Hematopoietic multipotent progenitor cell (in vitro differentiated cells): ENCODE results near the gene ACTMAP. TPM values are rescaled to one million over a fixed set of nuclear protein-coding genes. Genes with fewer than 3 reads are reported as not detected.

Source experiments
- DNase-seq, 3 donors: peaks; one replicate each; pipeline ENCODE4 v3.0.0-alpha.2; 2011 to 2015; ENCODE audit warnings: low read depth in 2 of 3, low spot score in 2 of 3
- small RNA-seq: library from RNA; depleted of rRNA; stranded (forward); fragments of <200 nt; gene quantifications from one replicate; pipeline ENCODE3, GENCODE V24; 2012
- total RNA-seq: library from RNA; depleted of rRNA; stranded (reverse); fragments of >200 nt; gene quantifications from one replicate; pipeline ENCODE4 v1.2.3, GENCODE V29; 2012

The ACTMAP gene
- total RNA-seq, 1 donor = 3.8 TPM

DNA sequence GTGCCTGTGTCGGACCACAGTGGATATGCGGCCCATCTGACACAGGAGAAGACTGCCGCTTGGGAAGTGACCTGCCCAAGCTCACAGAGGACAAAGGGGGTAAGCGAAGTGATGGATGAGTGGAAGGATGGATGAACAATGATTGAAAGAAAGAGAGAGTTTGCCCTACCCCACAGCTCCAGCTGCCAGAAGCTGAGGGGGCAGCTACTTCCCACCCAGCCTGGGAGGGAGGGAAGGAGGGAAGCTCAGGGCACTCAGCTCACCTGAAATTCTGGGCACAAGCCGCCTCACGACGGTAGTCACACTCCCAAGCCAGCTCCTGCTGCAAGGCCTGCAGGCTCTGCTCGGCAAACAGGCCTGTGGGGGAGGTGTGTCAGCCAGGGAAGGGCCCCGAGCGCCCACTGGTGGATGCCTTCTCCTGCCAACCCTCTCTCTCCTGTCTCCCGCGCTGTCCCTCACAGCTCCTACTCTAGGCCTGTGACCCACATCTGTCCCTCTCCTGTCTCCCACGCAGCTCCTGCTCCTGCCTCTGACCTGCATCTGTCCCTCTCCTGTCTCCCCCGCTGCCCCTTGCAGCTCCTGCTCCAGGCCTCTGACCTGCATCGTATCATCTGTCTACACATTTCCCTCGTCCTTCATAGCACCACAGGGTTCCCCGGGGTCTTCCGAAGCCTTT, 47.8 kb downstream of the ACTMAP start:
- no peak for DNase-seq

DNA sequence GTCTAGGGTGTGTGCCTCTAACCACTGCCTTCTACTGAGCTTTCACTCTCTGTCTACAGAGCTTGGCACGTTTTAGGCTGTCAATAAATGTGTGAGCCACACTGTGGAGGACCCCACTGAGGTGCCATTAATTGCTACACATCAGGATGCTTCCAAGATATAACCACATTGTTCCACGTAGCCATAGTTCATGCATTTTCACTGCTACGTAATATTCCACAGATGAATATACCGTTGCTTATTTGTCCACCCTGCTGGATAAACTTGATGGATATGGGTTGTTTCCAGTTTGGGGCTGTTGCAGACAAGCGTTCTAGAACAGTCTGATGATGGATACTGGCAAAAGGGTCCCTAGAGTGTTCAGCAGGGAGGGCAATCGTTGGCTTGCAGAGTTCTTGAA, 48.5 kb downstream of the ACTMAP start:
- no peak for DNase-seq

DNA sequence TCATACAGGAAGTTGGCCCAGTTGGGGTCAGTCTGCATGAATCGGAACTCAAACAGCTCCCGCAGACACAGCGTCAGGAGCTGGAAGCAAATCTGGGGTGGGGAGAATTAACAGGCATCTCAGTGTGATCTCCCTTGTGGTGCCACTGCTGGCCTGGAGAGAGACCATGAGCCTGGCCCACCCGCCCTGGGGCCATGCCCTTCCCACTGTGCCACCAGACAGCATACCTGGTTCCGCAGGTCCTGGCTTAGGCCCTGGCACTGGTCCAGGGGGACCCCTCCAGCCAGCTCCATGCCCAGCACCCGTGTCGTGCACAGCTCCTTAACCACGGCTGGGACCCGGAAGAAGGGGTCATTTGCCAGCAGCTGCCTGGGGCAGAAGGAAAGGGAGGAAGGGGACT, 50.2 kb downstream of the ACTMAP start:
- DNase-seq = no peak

DNA sequence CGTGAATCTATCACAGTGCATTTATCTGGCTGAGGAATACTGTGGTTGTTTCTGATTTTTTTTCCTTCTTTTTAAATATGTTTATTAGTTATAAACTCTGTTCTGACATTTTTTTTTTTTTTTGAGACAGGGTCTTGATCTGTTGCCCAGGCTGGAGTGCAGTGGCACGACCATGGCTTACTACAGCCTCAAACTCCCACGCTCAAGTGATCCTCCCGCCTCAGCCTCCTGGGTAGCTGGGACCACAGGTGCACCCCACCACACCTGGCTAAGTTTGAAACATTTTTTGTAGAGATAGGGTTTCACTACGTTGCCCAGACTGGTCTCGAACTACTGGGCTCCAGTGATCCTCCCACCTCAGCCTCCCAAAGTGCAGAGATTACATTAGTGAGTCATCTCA, 53.3 kb downstream of the ACTMAP start:
- DNase-seq = no peak

DNA sequence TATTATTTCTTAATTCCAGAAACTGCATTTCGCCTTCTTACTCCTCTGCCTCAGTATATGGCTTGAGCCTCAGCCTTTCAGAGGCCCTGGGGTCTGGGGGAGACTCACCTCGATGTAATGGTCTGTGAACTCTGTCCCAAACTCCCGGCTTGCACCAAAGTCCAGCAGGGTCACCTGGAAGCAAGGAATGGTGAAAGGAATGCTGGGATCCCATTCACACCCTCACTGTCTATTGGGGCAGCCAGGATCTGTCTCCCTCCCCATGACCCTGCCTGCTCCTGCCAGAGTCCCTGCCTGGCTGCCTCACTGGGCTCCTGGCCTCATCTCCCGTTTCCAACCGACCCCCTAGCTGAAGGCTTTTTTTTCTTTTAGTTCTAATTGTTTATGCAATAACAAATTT, 54.4 kb downstream of the ACTMAP start:
- no peak for DNase-seq

DNA sequence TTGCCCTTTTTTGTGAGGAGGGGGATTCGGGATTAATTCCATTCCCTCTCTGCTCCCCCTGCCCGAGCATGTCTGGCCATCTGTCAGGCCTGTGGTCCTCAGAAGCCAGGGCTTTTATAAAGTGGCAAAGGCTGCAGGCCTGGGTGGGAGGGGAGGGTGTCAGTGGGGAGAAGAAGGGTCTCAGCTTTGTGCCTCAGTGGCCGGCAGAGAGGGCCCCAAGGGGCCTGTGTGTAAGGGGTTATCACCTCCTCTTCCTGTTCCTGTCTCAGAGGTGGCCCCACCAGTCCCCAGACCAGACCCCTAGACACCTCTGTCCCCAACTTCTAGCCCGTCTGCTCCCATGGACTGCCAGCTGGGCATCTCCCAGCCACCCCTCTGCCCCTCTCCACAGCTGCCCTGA, 56.4 kb downstream of the ACTMAP start:
- no peak for DNase-seq

DNA sequence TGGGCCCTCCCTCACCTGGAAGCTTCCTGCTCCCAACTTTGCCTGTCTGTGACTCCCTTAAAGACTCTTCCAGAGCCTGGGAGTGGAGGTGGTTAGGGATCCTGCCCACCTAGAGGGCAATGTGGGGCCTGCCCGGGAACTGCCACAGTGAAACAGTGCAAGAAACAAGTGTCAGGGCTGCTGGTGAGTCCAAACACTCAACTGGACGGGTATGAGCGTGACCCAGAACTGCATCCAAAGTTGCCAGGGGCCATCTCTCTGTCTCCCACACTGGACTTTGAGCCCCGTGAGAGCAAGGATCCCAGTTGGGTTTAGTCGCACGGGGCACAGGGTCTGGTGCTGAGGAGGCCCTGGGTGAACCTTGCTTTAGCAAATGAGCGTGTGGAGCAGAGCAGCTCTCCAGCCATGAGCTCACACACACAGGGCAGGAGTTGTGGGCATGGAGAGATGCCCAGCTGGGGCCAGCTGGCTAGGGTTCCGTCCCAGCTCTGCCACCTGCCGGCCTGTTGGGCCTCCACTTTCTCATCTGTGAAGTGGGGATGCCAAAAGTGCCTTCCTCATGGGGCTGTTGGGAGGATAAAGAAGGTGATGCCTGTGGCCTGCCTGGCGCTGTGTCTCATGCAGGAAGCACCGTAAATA, 57.0 kb downstream of the ACTMAP start:
- DNase-seq = no peak

DNA sequence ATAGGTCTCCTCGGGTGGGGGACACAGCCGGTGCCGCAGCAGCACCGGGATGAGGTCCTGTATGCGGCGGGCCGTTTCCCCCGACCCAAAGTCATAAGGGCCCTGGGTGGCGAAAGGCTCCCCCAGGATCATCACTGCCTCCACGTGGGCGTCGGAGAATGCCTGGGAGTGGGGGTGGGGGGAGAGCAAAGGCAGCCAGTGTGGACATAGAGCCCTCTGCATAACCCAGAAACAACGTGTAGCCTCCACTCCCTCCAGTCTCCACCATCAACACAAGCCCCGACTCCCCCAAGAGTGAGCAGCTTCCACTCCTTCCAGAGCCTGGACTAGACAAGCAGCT, 58.1 kb downstream of the ACTMAP start:
- no peak for DNase-seq

DNA sequence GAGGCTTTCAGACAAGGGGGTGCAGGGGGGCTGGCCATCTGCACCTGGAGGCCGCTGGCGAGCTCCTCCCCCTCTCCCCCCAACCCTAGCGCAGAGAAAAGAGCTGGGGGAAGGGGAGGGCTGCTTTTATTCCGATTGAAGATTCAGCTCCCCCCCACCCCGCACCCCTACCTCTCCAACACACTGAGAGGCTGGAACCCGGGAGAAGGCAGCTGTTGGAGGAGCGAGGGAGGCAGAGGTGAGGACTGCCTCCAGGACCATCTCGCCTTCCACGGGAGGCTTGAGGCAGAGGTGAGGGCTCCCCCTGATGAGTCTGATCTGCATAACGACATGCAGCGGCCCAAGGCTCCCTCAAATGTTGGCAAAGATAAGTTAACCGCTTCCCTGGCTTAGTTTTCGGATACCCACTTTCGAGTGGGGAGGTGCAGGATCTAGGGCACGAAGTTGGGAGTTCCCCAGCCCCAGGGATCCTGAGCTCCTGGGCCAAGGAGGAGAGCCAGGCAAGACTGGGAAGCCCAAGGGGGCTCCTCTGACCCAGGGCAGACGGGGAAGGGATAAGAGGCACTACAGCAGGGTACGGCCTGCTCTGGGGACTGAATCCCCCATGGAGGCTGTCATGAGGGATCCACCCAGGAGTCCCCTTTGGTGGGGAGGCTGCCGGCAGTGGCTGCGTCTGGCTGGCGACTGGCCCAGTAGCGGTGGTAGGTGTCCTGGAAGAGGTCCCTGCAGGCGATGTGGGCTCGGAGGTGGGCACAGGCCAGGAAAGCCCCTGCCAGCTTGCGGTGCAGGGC, 58.7 kb downstream of the ACTMAP start:
- peak in 2 of 3 donors; percentile 42 to 48 for DNase-seq

Small RNA genes within 50 kb of the gene (small RNA-seq; reads per million reads assigned to genes)
- gene RNU6-195P = not detected

Other genes starting within 250 kb of the ACTMAP start
- gene SHKBP1, start 173.6 kb downstream of the ACTMAP start, total RNA-seq = 91.3 TPM
- gene LTBP4, start 149.1 kb downstream of the ACTMAP start, total RNA-seq = 103 TPM
- 18.3 TPM for gene NUMBL, start 59.8 kb downstream of the ACTMAP start, total RNA-seq
- 73.8 TPM for gene COQ8B, start 33.6 kb downstream of the ACTMAP start, total RNA-seq
- 9.2 TPM for gene ITPKC, start 33.4 kb downstream of the ACTMAP start, total RNA-seq
- gene SNRPA, start 726 bp upstream of the ACTMAP start, total RNA-seq = 77.3 TPM
- gene MIA, start 25.0 kb upstream of the ACTMAP start, total RNA-seq = not detected
- gene RAB4B, start 27.8 kb upstream of the ACTMAP start, total RNA-seq = 28.8 TPM
- gene EGLN2, start 48.7 kb upstream of the ACTMAP start, total RNA-seq = 146 TPM
- not detected for gene CYP2A6, start 100.0 kb upstream of the ACTMAP start, total RNA-seq
- gene CYP2A7, start 131.8 kb upstream of the ACTMAP start, total RNA-seq = not detected
- gene CYP2B6, start 240.8 kb upstream of the ACTMAP start, total RNA-seq = not detected